GM21390 (cell line): Measurements from ENCODE around the gene USH1C.

Source experiments
- ATAC-seq: cut with Tn5 transposase; IDR thresholded peaks from one replicate; pipeline ENCODE4 v1.9.1; 2021; ENCODE audit not compliant: unreplicated experiment

USH1C gene

DNA sequence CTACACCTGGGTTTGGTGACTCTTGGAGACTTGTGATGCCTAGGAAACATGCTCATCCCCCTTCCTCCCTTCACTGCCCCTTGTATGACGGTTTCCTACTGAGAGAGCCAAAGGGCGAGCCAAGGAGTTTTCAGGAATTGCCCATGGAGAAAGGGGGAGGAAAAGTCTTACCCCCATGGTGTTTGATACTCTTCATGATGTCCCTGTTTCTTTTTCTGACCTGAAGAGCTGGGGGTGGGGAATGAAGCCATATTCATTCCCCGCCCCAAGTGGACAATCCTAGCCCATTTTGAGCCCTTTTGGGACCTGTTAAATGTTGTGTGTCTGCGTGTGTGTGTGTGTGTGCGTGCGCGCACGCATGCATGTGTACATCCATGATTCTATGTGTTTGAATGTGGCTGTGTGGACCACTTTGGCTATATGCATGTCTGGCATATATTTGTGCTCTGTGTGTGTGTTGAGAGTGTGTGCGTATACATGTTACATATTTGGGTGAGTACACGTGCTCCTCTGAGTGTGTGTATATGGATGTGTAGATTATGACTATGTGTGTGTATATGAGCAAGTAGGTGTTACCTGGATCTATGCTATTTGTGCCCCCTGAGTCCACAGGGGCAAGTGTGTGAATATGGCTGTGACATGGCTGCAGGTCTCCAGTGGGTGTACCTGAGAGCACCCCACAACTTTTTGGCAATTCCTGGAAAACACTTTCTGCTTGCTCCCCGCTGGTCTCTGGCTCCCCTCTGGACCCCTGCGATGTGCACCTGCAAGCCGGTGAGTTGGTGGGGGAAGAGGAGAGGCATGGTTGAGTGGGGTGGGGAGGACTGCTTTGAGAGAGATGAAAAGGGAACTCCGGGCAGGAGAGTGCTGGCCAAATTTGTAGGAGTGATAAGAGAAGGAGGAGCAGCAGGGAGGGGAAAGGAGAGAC is 27.5 kb upstream of the USH1C start:
- no peak for ATAC-seq

DNA sequence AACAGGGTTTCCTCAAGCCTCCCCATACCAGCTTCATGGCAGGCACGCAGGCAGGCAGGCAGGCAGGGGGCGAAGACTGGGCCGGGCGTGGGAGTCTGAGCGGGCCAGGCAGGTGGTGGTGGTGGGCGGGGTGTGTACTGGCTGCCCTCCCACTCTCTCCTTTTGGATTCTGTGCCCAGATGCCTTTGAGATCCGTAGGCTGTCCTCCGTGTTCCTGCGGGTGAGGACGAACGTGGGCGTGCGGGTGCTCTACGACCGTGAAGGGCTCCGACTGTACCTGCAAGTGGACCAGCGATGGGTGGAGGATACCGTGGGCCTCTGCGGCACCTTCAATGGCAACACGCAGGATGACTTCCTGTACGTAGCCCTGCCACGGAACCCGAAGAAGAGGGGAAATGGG is 25.8 kb upstream of the USH1C start:
- no peak for ATAC-seq

DNA sequence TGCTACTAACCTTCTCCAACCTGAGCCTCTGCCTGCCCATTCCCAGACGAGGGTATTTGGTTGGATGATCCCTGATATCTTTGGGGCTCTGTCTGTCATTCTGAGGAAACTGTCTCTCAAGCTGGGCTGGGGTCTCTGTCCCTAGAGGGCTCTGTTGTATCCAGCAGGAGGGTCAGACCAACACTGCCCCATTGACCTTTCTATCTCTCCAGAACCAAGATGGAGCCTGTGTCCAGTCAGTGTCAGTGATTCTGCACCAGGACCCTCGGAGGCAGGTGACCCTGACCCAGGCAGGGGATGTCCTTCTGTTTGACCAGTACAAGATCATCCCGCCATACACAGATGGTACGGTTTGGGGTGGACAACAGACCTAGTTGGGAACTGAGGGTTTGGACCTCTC is 24.7 kb upstream of the USH1C start:
- ATAC-seq = no peak

- no peak for ATAC-seq
Observed at GRCh38 chr11:17564687-17565042, 20.4 kb upstream of the USH1C start.

- ATAC-seq = no peak
Observed at GRCh38 chr11:17563961-17564686, 19.9 kb upstream of the USH1C start.

GRCh38 chr11:17563231-17563646 is 19.0 kb upstream of the USH1C start:
- no peak for ATAC-seq

- no peak for ATAC-seq
Observed at GRCh38 chr11:17561526-17561925, 17.3 kb upstream of the USH1C start.

DNA sequence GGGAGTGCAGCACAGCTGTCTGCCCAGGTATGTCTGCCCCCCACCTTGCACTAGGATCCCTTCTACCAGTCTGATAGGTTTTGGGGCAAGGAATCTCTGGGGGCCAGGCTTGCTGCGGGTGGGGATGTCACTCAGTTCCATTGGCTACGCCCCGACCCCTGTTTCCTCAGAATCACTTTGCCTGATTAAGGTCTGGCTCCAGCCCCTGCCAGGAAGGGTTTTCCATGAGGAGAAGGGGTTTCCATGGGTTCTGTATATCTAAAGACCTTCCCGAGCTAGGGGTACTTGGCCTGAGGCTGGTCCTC is 16.8 kb upstream of the USH1C start:
- no peak for ATAC-seq

DNA sequence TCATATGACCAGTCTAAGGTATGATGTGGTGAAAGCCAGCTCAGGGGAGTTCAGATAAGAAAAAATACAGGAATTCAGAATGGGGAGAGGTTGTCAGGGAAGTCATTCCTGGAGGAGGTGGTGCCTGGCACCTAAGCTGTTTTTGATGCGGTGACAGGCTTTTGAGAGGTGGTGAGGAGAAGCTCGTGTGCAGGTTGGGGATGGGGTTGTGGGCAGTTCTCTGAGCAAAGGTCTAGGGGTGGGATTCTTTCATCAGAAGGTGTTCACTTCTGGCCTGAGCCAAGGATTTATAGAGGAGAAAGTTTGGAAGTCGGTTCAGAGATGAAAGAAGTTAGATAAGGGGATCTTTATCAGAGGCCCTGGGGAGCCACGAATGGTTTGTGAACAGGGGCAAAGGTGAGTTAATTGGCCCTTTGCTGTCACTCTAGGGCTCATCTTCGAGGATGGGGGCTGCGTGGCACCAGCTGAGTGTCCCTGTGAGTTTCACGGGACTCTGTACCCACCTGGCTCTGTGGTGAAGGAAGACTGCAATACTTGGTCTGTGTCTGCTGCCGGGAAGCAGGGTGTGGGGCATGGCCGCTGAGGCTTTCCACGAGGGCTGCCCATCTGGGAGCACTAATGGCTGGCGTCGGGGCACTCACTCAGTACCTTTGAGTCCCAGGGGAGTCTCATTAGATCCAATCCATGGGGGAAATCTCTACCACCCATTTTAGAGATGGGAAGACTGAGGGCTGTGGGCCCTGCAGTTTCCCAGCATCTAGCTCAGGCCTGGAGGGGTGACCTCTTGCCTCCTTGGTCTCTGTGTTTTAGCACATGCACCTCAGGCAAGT is 16.3 kb upstream of the USH1C start:
- no peak for ATAC-seq

DNA sequence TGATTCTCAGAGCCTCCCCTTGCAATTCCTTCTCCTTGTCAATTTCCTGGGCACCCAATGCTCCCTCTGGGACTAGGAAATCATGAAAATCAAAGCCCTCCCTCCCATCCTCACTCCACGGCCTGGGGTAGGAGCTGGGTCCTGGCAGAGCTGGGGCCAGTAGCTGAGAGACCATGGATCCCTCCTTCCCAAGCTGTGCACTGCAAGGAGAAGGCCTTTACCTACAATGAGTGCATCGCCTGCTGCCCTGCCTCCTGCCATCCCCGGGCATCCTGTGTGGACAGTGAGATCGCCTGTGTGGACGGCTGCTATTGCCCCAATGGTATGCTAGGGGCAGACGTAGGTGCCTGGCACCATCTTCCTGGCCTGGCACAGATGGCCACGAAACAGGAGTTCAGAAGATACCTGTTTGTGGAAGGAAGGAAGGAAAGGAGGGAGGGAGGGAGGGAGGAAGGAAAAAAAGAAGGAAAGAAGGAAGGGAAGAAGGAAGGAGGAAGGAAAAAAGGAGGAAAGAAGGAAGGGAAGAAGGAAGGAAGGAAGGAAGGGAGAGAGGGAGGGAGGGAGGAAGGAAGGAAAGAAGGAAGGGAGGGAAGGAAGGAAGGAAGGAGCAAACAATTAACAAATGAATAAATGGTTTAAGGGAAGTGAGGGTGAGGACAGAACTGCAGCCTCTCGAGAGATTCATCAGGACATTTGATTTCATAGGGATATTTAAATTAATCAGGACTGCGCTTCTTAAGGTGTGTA is 15.3 kb upstream of the USH1C start:
- no peak for ATAC-seq

- ATAC-seq = no peak
Observed at GRCh38 chr11:17558916-17559315, 14.7 kb upstream of the USH1C start.

DNA sequence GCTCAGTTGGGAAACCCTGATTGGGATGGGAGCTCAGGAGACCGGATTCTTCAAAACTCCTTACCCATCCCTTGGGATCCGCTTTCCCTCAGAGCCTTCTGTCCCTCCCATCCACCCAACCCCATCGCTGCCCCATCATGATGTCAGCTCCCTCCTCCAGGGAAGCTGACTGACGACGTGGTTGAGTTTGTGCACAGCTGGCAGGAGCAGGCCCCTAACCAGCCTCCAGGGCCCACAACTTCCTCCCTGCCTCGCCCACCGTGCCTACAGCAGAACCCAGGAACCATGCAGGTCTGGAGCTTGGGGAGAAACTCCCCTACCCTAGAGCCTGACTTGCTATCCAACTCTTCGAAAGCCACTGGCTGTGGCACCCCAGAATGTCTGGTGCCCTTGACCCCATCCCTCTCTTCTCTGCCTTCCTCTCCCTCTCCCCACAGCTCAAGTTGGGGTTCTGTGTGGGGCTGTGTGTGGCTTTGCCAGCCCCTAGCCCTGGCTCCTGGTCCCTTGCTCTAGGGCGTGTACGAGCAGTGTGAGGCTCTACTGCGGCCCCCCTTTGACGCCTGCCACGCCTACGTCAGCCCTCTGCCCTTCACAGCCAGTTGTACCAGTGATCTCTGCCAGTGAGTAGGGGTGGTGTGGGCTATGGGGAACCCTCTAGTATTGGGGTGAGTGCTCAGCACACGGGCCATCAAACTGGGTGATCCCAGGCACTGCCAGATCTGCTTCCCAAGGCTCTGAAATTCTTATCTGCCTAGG is 14.0 kb upstream of the USH1C start:
- ATAC-seq = no peak

DNA sequence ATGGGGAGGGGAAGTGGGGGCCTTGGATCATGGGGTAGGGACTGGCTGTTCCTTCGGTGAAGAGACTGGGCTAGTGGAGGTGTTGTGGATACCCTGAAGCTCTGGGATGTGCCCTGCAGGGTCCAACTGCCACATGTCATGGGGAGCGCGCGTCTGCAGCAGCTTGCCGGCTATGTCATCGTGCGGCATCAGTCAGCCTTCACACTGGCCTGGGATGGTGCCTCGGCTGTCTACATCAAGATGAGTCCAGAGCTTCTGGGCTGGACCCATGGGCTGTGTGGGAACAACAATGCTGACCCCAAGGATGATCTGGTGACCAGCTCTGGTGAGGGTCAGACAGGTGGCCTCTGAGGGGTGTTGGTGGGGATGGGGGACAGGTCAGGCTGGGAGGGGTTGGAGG is 12.8 kb upstream of the USH1C start:
- no peak for ATAC-seq

- ATAC-seq = no peak
Observed at GRCh38 chr11:17554487-17554886, 10.3 kb upstream of the USH1C start.

GRCh38 chr11:17553249-17553546 is 9.0 kb upstream of the USH1C start:
- no peak for ATAC-seq

DNA sequence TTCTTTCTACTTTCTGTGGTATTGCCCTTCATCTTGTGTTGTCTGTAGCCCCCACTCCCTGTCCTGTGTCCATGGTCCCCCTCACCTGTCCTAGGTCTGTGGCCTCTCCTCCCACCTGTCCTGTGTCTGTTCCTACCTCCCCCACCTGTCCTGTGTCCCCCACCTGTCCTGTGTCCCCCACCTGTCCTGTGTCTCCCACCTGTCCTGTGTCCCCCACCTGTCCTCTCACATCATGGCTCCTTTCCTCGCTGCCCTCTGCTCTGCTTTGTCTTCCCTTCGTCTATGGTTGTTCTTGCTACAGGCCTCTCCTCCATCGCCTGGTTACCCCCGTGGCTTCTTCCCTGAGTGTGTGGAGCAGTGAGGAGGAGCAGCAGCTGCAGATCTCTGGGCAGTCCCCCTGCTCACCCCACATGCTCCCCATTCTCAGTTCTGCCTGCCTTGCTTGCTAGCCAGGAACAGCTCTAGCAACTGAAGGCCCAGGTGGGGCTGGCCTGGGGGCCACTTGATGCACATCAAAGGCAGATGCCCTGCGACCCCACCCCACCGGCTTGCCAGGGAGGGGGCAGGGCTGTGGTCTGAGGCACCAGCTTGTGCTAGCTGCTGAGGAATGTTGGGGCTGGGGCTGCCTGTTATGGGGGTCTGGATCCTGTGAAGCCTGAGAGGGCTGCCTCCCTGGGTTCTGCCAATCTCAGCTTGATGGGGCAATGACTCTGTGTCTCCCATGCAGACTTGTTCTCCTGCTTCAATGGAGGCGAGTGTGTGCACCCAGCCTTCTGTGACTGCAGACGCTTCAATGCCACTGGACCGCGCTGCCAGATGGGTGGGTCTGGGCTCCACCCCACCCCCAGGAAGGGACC is 8.4 kb upstream of the USH1C start:
- no peak for ATAC-seq

GRCh38 chr11:17552041-17552355 is 7.8 kb upstream of the USH1C start:
- no peak for ATAC-seq

DNA sequence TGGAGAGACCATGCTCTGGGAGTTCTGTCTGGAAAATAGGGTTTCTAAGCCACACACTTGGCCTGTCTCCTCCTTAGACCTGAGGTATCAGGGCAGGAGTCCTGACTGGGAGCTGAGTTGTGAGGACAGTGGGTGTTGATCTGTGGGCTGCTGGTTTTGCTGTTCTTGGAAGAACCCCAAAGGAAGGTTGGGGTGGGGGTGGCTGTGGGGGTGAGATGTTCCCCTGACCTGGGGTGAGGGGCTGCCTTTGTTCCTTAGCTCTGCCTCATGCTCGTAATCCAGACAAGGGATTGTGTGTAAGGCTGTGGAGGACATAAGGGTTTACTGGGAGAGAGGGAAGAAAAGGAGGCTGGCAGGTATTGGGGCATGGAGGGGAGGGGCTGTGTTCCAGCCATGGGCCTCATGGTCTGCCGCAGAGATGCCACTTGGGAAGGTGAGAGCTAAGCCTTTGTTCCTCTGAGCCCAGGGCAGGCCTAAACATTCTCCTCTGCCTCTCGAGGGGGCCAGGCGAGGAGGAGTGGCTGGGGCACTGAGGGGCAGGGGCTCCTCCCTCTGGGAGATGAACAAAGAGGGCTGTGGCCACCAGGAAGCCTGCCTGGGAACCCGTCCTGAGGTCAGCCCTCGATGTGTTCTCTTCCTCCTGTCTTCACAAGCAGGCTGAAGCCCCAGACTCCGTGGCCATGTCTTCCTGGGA is 7.3 kb upstream of the USH1C start:
- no peak for ATAC-seq
